HCT116 (cell line): ENCODE data around the gene GPHN.

Source experiments
- CBX3 ChIP-seq: IDR thresholded peaks from 2 replicates; pipeline ENCODE4 v1.6.1; 2012; ENCODE audit warnings: low read depth
- CEBPB ChIP-seq: IDR thresholded peaks from 2 replicates; pipeline ENCODE4 v1.6.1; 2012; ENCODE audit warnings: low read depth
- CTCF ChIP-seq, 3 experiments: fragments of 200-600 bp in 1 of 3; sonication (generic) in 1 of 3; IDR thresholded peaks in 2 of 3; conservative IDR thresholded peaks in 1 of 3; 2 replicates each; pipeline ENCODE4 v1.5.1; 2012 to 2017; ENCODE audit warnings: low read depth in 2 of 3, low read length in 2 of 3, antibody characterized with exemption in 1 of 3, borderline replicate concordance in 1 of 3, control low read depth in 1 of 3, mild to moderate bottlenecking in 1 of 3, mixed read lengths in 1 of 3, mixed run types in 1 of 3, moderate library complexity in 1 of 3; ENCODE audit not compliant: insufficient read depth in 1 of 3
- ELF1 ChIP-seq: IDR thresholded peaks from 2 replicates; pipeline ENCODE4 v1.6.1; 2012; ENCODE audit warnings: low read depth, borderline replicate concordance
- EZH2 ChIP-seq: fragments of 200-600 bp; sonication (generic); IDR thresholded peaks from 2 replicates; pipeline ENCODE4 v1.6.1; 2017; ENCODE audit warnings: antibody characterized with exemption, mixed run types
- FOSL1 ChIP-seq: IDR thresholded peaks from 2 replicates; pipeline ENCODE4 v1.6.1; 2012; ENCODE audit warnings: low read depth
- JUND ChIP-seq: IDR thresholded peaks from 2 replicates; pipeline ENCODE4 v1.6.1; 2012
- POLR2A ChIP-seq: IDR thresholded peaks from 2 replicates; pipeline ENCODE4 v1.7.0; 2011; ENCODE audit warnings: borderline replicate concordance; ENCODE audit not compliant: insufficient read depth, insufficient read length; ENCODE audit errors: extremely low read depth
- POLR2AphosphoS5 ChIP-seq: IDR thresholded peaks from 2 replicates; pipeline ENCODE4 v1.6.1; 2011; ENCODE audit warnings: mild to moderate bottlenecking, low read depth, low read length, moderate library complexity
- SP1 ChIP-seq: IDR thresholded peaks from 2 replicates; pipeline ENCODE4 v1.6.1; 2012; ENCODE audit warnings: low read depth
- ZNF274 ChIP-seq: fragments of 200-500 bp; sonication (Bioruptor generic); IDR thresholded peaks from 2 replicates; pipeline ENCODE4 v1.6.1; 2014; ENCODE audit warnings: mild to moderate bottlenecking, low read depth, low read length, inconsistent platforms
- TF ChIP-seq, protein P1 (sequence below): IDR thresholded peaks from 2 replicates; pipeline ENCODE4 v1.6.1; 2012
- TF ChIP-seq, protein P2 (sequence below): IDR thresholded peaks from 2 replicates; pipeline ENCODE4 v1.6.1; 2012; ENCODE audit warnings: low read depth

GRCh38 chr14:66651536-66652220, 143.7 kb downstream of the GPHN start:
- TF ChIP-seq CTCF (IDR thresholded peaks at IDR 0.05 in 2 of 3, conservative IDR thresholded peaks at IDR 0.05 in 1 of 3; ENCODE audit: borderline replicate concordance in 1 of 3, insufficient read depth in 1 of 3, low read depth in 2 of 3, low read length in 2 of 3): no peak
- TF ChIP-seq JUND: no peak
- TF ChIP-seq, protein P1, sequence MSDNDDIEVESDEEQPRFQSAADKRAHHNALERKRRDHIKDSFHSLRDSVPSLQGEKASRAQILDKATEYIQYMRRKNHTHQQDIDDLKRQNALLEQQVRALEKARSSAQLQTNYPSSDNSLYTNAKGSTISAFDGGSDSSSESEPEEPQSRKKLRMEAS: no peak
- TF ChIP-seq POLR2AphosphoS5: no peak
- TF ChIP-seq POLR2A: no peak
- no peak for TF ChIP-seq ZNF274
- no peak for TF ChIP-seq ELF1
- TF ChIP-seq CBX3: no peak
- TF ChIP-seq CEBPB: no peak
- no peak for TF ChIP-seq EZH2
- TF ChIP-seq, protein P2, sequence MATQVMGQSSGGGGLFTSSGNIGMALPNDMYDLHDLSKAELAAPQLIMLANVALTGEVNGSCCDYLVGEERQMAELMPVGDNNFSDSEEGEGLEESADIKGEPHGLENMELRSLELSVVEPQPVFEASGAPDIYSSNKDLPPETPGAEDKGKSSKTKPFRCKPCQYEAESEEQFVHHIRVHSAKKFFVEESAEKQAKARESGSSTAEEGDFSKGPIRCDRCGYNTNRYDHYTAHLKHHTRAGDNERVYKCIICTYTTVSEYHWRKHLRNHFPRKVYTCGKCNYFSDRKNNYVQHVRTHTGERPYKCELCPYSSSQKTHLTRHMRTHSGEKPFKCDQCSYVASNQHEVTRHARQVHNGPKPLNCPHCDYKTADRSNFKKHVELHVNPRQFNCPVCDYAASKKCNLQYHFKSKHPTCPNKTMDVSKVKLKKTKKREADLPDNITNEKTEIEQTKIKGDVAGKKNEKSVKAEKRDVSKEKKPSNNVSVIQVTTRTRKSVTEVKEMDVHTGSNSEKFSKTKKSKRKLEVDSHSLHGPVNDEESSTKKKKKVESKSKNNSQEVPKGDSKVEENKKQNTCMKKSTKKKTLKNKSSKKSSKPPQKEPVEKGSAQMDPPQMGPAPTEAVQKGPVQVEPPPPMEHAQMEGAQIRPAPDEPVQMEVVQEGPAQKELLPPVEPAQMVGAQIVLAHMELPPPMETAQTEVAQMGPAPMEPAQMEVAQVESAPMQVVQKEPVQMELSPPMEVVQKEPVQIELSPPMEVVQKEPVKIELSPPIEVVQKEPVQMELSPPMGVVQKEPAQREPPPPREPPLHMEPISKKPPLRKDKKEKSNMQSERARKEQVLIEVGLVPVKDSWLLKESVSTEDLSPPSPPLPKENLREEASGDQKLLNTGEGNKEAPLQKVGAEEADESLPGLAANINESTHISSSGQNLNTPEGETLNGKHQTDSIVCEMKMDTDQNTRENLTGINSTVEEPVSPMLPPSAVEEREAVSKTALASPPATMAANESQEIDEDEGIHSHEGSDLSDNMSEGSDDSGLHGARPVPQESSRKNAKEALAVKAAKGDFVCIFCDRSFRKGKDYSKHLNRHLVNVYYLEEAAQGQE: no peak
- TF ChIP-seq SP1: no peak
- TF ChIP-seq FOSL1: no peak
